GM13976 (cell line): ENCODE results near the gene GCLM.
"Not testable (repeated sequence)": the region's sequence is repeated elsewhere in the genome, so short reads cannot be mapped to it uniquely, and the experiment has no call there.

Source experiments
- DNase-seq: peaks from one replicate; pipeline ENCODE4 v3.0.0; 2012; ENCODE audit warnings: low spot score
- CTCF ChIP-seq: IDR thresholded peaks from 2 replicates; pipeline ENCODE4 v1.5.1; 2012; ENCODE audit warnings: borderline replicate concordance, mild to moderate bottlenecking; ENCODE audit not compliant: insufficient read depth; ENCODE audit errors: extremely low read depth, missing control alignments, control extremely low read depth
- in situ Hi-C: fragments of 300-500 bp; cut with MboI; formaldehyde crosslinking; loops from one replicate; pipeline ENCODE4 v1.12.0; 2022; ENCODE audit warnings: low sequenced_read_pairs, mixed read lengths, inconsistent platforms; ENCODE audit not compliant: unreplicated experiment

The GCLM gene

DNA sequence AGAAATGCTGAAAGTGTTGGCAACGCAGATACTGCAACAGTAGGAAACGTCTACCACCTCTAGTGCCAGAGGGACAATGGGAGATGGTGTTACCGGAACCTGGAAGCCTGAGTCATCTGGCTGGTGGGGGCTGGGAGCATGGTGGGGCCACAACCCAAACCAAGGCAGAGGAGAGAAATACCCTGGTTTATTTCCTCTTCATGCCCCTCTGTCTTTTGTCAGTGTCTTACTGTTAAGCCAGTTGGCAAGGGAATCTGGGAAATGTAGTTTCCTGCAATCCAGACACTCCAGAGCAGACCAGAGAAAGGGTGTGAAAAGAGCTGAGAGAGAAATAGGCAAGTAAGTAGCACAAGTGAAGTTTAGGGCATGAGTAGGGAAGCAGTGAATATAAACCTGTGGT lies 45.1 kb downstream of the GCLM start:
- DNase-seq, result no peak
- no peak for TF ChIP-seq CTCF
- in situ Hi-C loops, result no loop called here

- in situ Hi-C loops, DNase-seq: not testable (repeated sequence)
Observed at GRCh38 chr1:93857653-93858052, 51.6 kb downstream of the GCLM start.

DNA sequence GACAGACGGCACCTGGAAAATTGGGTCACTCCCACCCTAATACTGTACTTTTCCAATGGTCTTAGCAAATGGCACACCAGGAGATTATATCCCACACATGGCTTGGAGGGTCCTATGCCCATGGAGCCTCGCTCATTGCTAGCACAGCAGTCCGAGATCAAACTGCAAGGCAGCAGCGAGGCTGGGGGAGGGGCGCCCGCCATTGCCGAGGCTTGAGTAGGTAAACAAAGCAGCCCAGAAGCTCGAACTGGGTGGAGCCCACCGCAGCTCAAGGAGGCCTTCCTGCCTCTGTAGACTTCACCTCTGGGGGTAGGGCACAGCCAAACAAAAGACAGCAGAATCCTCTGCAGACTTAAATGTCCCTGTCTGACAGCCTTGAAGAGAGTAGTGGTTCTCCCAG lies 53.2 kb downstream of the GCLM start:
- DNase-seq, in situ Hi-C loops: not testable (repeated sequence)

GRCh38 chr1:93853940-93854339 lies 55.3 kb downstream of the GCLM start:
- no peak for TF ChIP-seq CTCF
- no peak for DNase-seq
- in situ Hi-C loops, result no loop called here

DNA sequence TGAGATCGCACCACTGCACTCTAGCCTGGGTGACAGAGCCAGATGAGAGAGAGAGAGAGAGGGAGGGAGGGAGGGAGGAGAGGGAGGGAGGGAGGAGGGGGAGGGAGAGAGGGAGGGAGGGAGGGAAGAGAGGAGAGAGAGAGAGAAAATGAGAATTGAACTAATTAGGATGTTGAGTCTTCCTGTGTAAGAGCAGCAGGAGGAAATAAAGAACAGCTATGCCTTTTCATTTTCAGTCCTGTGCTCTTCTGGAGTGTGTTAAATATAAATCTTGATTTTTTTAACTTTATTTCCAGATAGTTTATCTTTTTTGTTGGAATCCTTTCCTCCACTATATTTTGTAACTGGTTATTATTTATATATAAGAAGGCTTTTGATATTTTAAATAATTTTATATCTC lies 57.4 kb downstream of the GCLM start:
- TF ChIP-seq CTCF, result no peak
- no peak for DNase-seq
- in situ Hi-C loops, result no loop called here

DNA sequence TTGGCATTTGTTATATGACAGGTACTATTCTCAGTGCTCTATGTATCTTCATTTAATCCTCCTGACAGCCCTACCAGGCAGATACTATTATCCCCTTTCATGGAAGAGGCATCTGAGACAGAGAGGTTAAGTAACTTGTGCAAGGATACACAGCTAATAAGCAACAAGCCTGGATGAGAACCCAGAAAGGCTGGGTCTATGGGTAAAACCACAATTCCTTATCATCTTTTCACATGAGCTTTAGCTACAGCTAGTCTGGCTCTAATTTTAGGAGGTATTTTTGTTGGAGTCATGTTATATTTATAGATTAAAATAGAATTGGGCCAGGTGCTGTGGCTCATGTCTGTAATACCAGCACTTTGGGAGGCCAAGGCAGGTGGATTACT lies 57.9 kb downstream of the GCLM start:
- no peak for TF ChIP-seq CTCF
- in situ Hi-C loops, result no loop called here
- DNase-seq, result no peak

DNA sequence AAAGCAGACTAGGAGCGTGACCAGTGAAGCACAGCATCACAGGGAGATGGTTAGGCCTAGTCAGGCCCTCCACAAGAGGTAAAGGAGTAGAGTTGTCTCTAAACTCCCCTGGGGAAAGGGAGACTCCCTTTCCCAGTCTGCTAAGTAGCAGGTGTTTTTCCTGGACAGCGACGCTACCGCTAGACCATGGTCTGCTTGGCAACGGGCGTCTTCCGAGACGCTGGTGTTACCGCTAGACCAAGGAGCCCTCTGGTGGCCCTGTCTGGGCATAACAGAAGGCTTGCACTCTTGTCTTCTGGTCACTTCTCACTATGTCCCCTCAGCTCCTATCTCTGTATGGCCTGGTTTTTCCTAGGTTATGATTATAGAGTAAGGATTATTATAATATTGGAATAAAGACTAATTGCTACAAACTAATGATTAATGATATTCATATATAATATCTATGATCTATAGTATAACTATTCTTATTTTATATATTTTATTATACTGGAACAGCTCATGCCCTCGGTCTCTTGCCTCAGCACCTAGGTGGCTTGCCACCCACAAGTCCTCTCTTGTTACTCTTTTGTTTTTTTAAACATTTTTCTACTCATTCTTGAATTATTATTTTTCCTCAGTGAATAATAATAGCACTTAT lies 58.4 kb downstream of the GCLM start:
- in situ Hi-C loops, result not testable (repeated sequence)

GRCh38 chr1:93848350-93848883 lies 60.8 kb downstream of the GCLM start:
- in situ Hi-C loops, result loop anchor here (25.0 kb wide), 1 partner anchor 536 kb away; no protein-coding TSS in a partner anchor

More for the DNA sequence above, 58.4 kb downstream of the GCLM start:
- not testable (repeated sequence) for DNase-seq

More at GRCh38 chr1:93848350-93848883, 60.8 kb downstream of the GCLM start:
- DNase-seq, result no peak
- no peak for TF ChIP-seq CTCF
